ENCODE measurements around the gene SFI1.

Gene SFI1

GRCh38 chr22:31637891-31638618 lies 141.7 kb downstream of the SFI1 start:
- Histone ChIP-seq H3K36me3 (ENCODE audit: control insufficient read depth, insufficient read depth, low read length) (no peaks in the 10 kb centered on the region), H3K27me3 (ENCODE audit: control insufficient read depth, insufficient read depth, low read length) (no peaks in the 10 kb centered on the region), H3K9me3 (ENCODE audit: control insufficient read depth, insufficient read depth, low read length) (no peaks in the 10 kb centered on the region), H3K4me1 (ENCODE audit: control insufficient read depth, insufficient read depth, low read length) (no peaks in the 10 kb centered on the region), H3K4me3 (ENCODE audit: low read depth, low read length) (no peak overlapping the region), H3K9ac (ENCODE audit: low read depth, low read length) (no peak overlapping the region)

GRCh38 chr22:31639436-31640039 lies 143.2 kb downstream of the SFI1 start:
- Histone ChIP-seq H3K36me3 (ENCODE audit: control insufficient read depth, insufficient read depth, low read length) (no peaks in the 10 kb centered on the region), H3K4me3 (ENCODE audit: low read depth, low read length) (no peak overlapping the region), H3K4me1 (ENCODE audit: control insufficient read depth, insufficient read depth, low read length) (no peaks in the 10 kb centered on the region), H3K27me3 (ENCODE audit: control insufficient read depth, insufficient read depth, low read length) (no peaks in the 10 kb centered on the region), H3K9ac (ENCODE audit: low read depth, low read length) (no peak overlapping the region), H3K9me3 (ENCODE audit: control insufficient read depth, insufficient read depth, low read length) (no peaks in the 10 kb centered on the region)

- no peak overlapping the region for H3K9ac ChIP-seq (ENCODE audit: low read depth, low read length)
- peaks cover 12% of the 10 kb centered on the region for H3K4me1 ChIP-seq (ENCODE audit: control insufficient read depth, insufficient read depth, low read length)
- H3K36me3 ChIP-seq (ENCODE audit: control insufficient read depth, insufficient read depth, low read length), result peaks cover 2% of the 10 kb centered on the region
- H3K4me3 ChIP-seq (ENCODE audit: low read depth, low read length), result no peak overlapping the region
- H3K27me3 ChIP-seq (ENCODE audit: control insufficient read depth, insufficient read depth, low read length), result no peaks in the 10 kb centered on the region
- no peaks in the 10 kb centered on the region for H3K9me3 ChIP-seq (ENCODE audit: control insufficient read depth, insufficient read depth, low read length)
Measured at GRCh38 chr22:31646186-31647019, 150.1 kb downstream of the SFI1 start.

- peaks cover 2% of the 10 kb centered on the region for H3K36me3 ChIP-seq (ENCODE audit: control insufficient read depth, insufficient read depth, low read length)
- H3K27me3 ChIP-seq (ENCODE audit: control insufficient read depth, insufficient read depth, low read length), result no peaks in the 10 kb centered on the region
- H3K4me3 ChIP-seq (ENCODE audit: low read depth, low read length), result no peak overlapping the region
- H3K9me3 ChIP-seq (ENCODE audit: control insufficient read depth, insufficient read depth, low read length), result no peaks in the 10 kb centered on the region
- H3K4me1 ChIP-seq (ENCODE audit: control insufficient read depth, insufficient read depth, low read length), result peaks cover 12% of the 10 kb centered on the region
- no peak overlapping the region for H3K9ac ChIP-seq (ENCODE audit: low read depth, low read length)
Measured at GRCh38 chr22:31647066-31647465, 150.7 kb downstream of the SFI1 start.

- H3K9ac ChIP-seq (ENCODE audit: low read depth, low read length), result peak overlapping the region; percentile 24
- H3K4me1 ChIP-seq (ENCODE audit: control insufficient read depth, insufficient read depth, low read length), result peaks cover 12% of the 10 kb centered on the region
Measured at GRCh38 chr22:31647523-31648320, 151.4 kb downstream of the SFI1 start.

GRCh38 chr22:31650391-31650790 lies 154.1 kb downstream of the SFI1 start:
- Histone ChIP-seq H3K4me1 (ENCODE audit: control insufficient read depth, insufficient read depth, low read length) (peaks cover 12% of the 10 kb centered on the region), H3K9me3 (ENCODE audit: control insufficient read depth, insufficient read depth, low read length) (no peaks in the 10 kb centered on the region), H3K36me3 (ENCODE audit: control insufficient read depth, insufficient read depth, low read length) (peaks cover 2% of the 10 kb centered on the region), H3K27me3 (ENCODE audit: control insufficient read depth, insufficient read depth, low read length) (no peaks in the 10 kb centered on the region), H3K4me3 (ENCODE audit: low read depth, low read length) (no peak overlapping the region), H3K9ac (ENCODE audit: low read depth, low read length) (no peak overlapping the region)

More at GRCh38 chr22:31647523-31648320, 151.4 kb downstream of the SFI1 start:
- Histone ChIP-seq H3K4me3 (ENCODE audit: low read depth, low read length) (no peak overlapping the region), H3K9me3 (ENCODE audit: control insufficient read depth, insufficient read depth, low read length) (no peaks in the 10 kb centered on the region), H3K36me3 (ENCODE audit: control insufficient read depth, insufficient read depth, low read length) (peaks cover 2% of the 10 kb centered on the region), H3K27me3 (ENCODE audit: control insufficient read depth, insufficient read depth, low read length) (no peaks in the 10 kb centered on the region)

GRCh38 chr22:31651664-31652063 lies 155.3 kb downstream of the SFI1 start:
- no peak overlapping the region for H3K9ac ChIP-seq (ENCODE audit: low read depth, low read length)
- H3K4me3 ChIP-seq (ENCODE audit: low read depth, low read length), result no peak overlapping the region
- no peaks in the 10 kb centered on the region for H3K9me3 ChIP-seq (ENCODE audit: control insufficient read depth, insufficient read depth, low read length)
- peaks cover 2% of the 10 kb centered on the region for H3K36me3 ChIP-seq (ENCODE audit: control insufficient read depth, insufficient read depth, low read length)
- H3K27me3 ChIP-seq (ENCODE audit: control insufficient read depth, insufficient read depth, low read length), result no peaks in the 10 kb centered on the region
- peaks cover 12% of the 10 kb centered on the region for H3K4me1 ChIP-seq (ENCODE audit: control insufficient read depth, insufficient read depth, low read length)

GRCh38 chr22:31652088-31652487 lies 155.8 kb downstream of the SFI1 start:
- no peaks in the 10 kb centered on the region for H3K9me3 ChIP-seq (ENCODE audit: control insufficient read depth, insufficient read depth, low read length)
- no peak overlapping the region for H3K4me3 ChIP-seq (ENCODE audit: low read depth, low read length)
- H3K36me3 ChIP-seq (ENCODE audit: control insufficient read depth, insufficient read depth, low read length), result peaks cover 2% of the 10 kb centered on the region
- H3K4me1 ChIP-seq (ENCODE audit: control insufficient read depth, insufficient read depth, low read length), result peaks cover 11% of the 10 kb centered on the region
- no peak overlapping the region for H3K9ac ChIP-seq (ENCODE audit: low read depth, low read length)
- H3K27me3 ChIP-seq (ENCODE audit: control insufficient read depth, insufficient read depth, low read length), result no peaks in the 10 kb centered on the region

- H3K9ac ChIP-seq (ENCODE audit: low read depth, low read length), result no peak overlapping the region
- peaks cover 4% of the 10 kb centered on the region for H3K4me1 ChIP-seq (ENCODE audit: control insufficient read depth, insufficient read depth, low read length)
- H3K4me3 ChIP-seq (ENCODE audit: low read depth, low read length), result no peak overlapping the region
- no peaks in the 10 kb centered on the region for H3K27me3 ChIP-seq (ENCODE audit: control insufficient read depth, insufficient read depth, low read length)
- H3K9me3 ChIP-seq (ENCODE audit: control insufficient read depth, insufficient read depth, low read length), result no peaks in the 10 kb centered on the region
- no peaks in the 10 kb centered on the region for H3K36me3 ChIP-seq (ENCODE audit: control insufficient read depth, insufficient read depth, low read length)
Measured at GRCh38 chr22:31652911-31653684, 156.8 kb downstream of the SFI1 start.

GRCh38 chr22:31653944-31654343 lies 157.6 kb downstream of the SFI1 start:
- no peaks in the 10 kb centered on the region for H3K27me3 ChIP-seq (ENCODE audit: control insufficient read depth, insufficient read depth, low read length)
- no peaks in the 10 kb centered on the region for H3K9me3 ChIP-seq (ENCODE audit: control insufficient read depth, insufficient read depth, low read length)
- H3K9ac ChIP-seq (ENCODE audit: low read depth, low read length), result no peak overlapping the region
- H3K4me1 ChIP-seq (ENCODE audit: control insufficient read depth, insufficient read depth, low read length), result peaks cover under 1% of the 10 kb centered on the region
- no peaks in the 10 kb centered on the region for H3K36me3 ChIP-seq (ENCODE audit: control insufficient read depth, insufficient read depth, low read length)
- no peak overlapping the region for H3K4me3 ChIP-seq (ENCODE audit: low read depth, low read length)

GRCh38 chr22:31654408-31654807 lies 158.1 kb downstream of the SFI1 start:
- H3K4me3 ChIP-seq (ENCODE audit: low read depth, low read length), result no peak overlapping the region
- no peaks in the 10 kb centered on the region for H3K36me3 ChIP-seq (ENCODE audit: control insufficient read depth, insufficient read depth, low read length)
- no peaks in the 10 kb centered on the region for H3K9me3 ChIP-seq (ENCODE audit: control insufficient read depth, insufficient read depth, low read length)
- no peak overlapping the region for H3K9ac ChIP-seq (ENCODE audit: low read depth, low read length)
- no peaks in the 10 kb centered on the region for H3K4me1 ChIP-seq (ENCODE audit: control insufficient read depth, insufficient read depth, low read length)
- H3K27me3 ChIP-seq (ENCODE audit: control insufficient read depth, insufficient read depth, low read length), result no peaks in the 10 kb centered on the region
